A673 (cell line): ENCODE results near the gene PDE12.

ENCODE experiments used
- CTCF ChIP-seq: fragments of 300-800, 200-600 bp; sonication (generic); conservative IDR thresholded peaks from 2 replicates; pipeline ENCODE4 v1.5.1; 2017; ENCODE audit warnings: low read depth, mild to moderate bottlenecking, antibody characterized with exemption, low read length, moderate library complexity, mixed read lengths
- EZH2 ChIP-seq: fragments of 200-600 bp; sonication (generic); IDR thresholded peaks from 2 replicates; pipeline ENCODE4 v1.6.1; 2017; ENCODE audit warnings: borderline replicate concordance, low read depth, mild to moderate bottlenecking, mixed read lengths, antibody characterized with exemption, low read length; ENCODE audit not compliant: poor library complexity, severe bottlenecking

GRCh38 chr3:57575966-57576626, 20.0 kb downstream of the PDE12 start:
- no peak for TF ChIP-seq CTCF
- no peak for TF ChIP-seq EZH2
